Measurements from ENCODE around the gene ITGAD. TPM values are rescaled to one million over a fixed set of nuclear protein-coding genes. Genes with fewer than 3 reads are reported as not detected.

ITGAD gene
- total and polyA plus RNA-seq, 2 donors (not counting 1 experiment from before 2014, with no cell fraction given), result 0.19 TPM; not detected in 1

- peak overlapping the region; percentile 94 for H3K4me3 Mint-ChIP-seq
- peaks cover 49% of the 10 kb centered on the region for H3K4me1 Mint-ChIP-seq
- Histone ChIP-seq H3K36me3 (replicated peaks in 1 of 2; ENCODE audit: control extremely low read depth in 1 of 2, control insufficient read depth in 1 of 2, extremely low read depth in 1 of 2, insufficient read depth in 2 of 2, low read length in 1 of 2) (peaks cover 0 to 15% of the 10 kb centered on the region in 2 experiments), H3K4me2 (replicated peaks; ENCODE audit: low read depth, low read length, poor library complexity, severe bottlenecking) (peak overlapping the region; percentile 95), H3K4me3 (ENCODE audit: control extremely low read depth in 1 of 5, extremely low read depth in 1 of 5, insufficient read depth in 1 of 5, low read depth in 2 of 5, low read length in 4 of 5) (peak overlapping the region; percentile 67 to 94 (median 87)), H3K9ac (ENCODE audit: low read length) (peak overlapping the region; percentile 95), H3K79me2 (ENCODE audit: control insufficient read depth, insufficient read depth, low read length) (peaks cover 20% of the 10 kb centered on the region), H3K27ac (ENCODE audit: low read length in 2 of 2) (peak overlapping the region; percentile 94 to 99), H3K27me3 (replicated peaks in 1 of 4; ENCODE audit: control extremely low read depth in 1 of 4, control insufficient read depth in 3 of 4, insufficient read depth in 4 of 4, low read length in 3 of 4) (no peaks in the 10 kb centered on the region), H4K20me1 (ENCODE audit: control insufficient read depth, insufficient read depth, low read length, poor library complexity, severe bottlenecking) (peaks cover 26% of the 10 kb centered on the region), H3K4me1 (ENCODE audit: control insufficient read depth in 2 of 2, insufficient read depth in 2 of 2, low read length in 2 of 2) (peaks cover 29 to 42% of the 10 kb centered on the region in 2 donors), H2AFZ (ENCODE audit: insufficient read depth, low read depth, low read length, poor library complexity, severe bottlenecking) (peak overlapping the region; percentile 81), H3K9me3 (ENCODE audit: control extremely low read depth in 1 of 3, control insufficient read depth in 2 of 3, insufficient read depth in 1 of 3, low read length in 2 of 3) (no peaks in the 10 kb centered on the region)
- ChIA-PET CTCF (interaction anchor here (0.6 to 7.2 kb wide), 23 partner anchors 8 to 476 kb away, joined by 3 to 43 read pairs (median 4); partner anchors contain the start of genes FUS, HSD3B7, RUSF1 and TGFB1I1), POLR2A (interaction anchor here (0.5 to 2.7 kb wide), 11 partner anchors 11 to 801 kb away, joined by 3 to 12 read pairs (median 5); partner anchors contain the start of genes FUS, RUSF1, TGFB1I1 and ZNF267)
- no peaks in the 10 kb centered on the region for H3K9me3 Mint-ChIP-seq (ENCODE audit: insufficient read depth)
- peak; percentile 99 for DNase-seq
- intact Hi-C loops (cut with micrococcal nuclease), result loop anchor here (1.0 to 5.0 kb wide), 13 partner anchors 16 to 903 kb away; partner anchors contain the start of genes PYCARD, RUSF1, SETD1A and STX4
- 4% methylated on average over 58 of the region's 61 CpGs for WGBS (ENCODE audit: insufficient coverage)
- peak; percentile 79 for ATAC-seq (ENCODE audit: low read depth)
- no peaks in the 10 kb centered on the region for H3K27me3 Mint-ChIP-seq
- peak overlapping the region; percentile 100 for H3K27ac Mint-ChIP-seq
- TF ChIP-seq CTCF (IDR thresholded peaks at IDR 0.05) (no peak), EZH2 (IDR thresholded peaks at IDR 0.05; ENCODE audit: borderline replicate concordance, insufficient read depth, low read depth, low read length, poor library complexity, severe bottlenecking) (no peak)
These were observed 66.8 kb downstream of the ITGAD start for GRCh38 chr16:31459687-31460581.
